Epithelial cell of proximal tubule (primary cell): ENCODE data around the gene TMPRSS6. TPM values are rescaled to one million over a fixed set of nuclear protein-coding genes. Genes with fewer than 3 reads are reported as not detected.

ENCODE experiments used
- DNase-seq: peaks from one replicate; pipeline ENCODE4 v3.0.0-alpha.2; 2011; ENCODE audit warnings: low read depth
- H3K4me3 ChIP-seq: 2 replicates; pipeline ENCODE4 v1.5.1; 2011; ENCODE audit warnings: low read depth, mild to moderate bottlenecking, low read length
- CTCF ChIP-seq: conservative IDR thresholded peaks from 2 replicates; pipeline ENCODE4 v1.5.1; 2012; ENCODE audit warnings: low read depth, mild to moderate bottlenecking, low read length
- total RNA-seq: library from RNA; depleted of rRNA; stranded (reverse); fragments of >200 nt; gene quantifications from 2 replicates; pipeline ENCODE4 v1.2.3, GENCODE V29; 2015

TMPRSS6 gene
- total RNA-seq, 1 donor from 2014 or later = not detected

GRCh38 chr22:37133304-37134018, 23.9 kb upstream of the TMPRSS6 start:
- no peak for TF ChIP-seq CTCF
- no peak overlapping the region for H3K4me3 ChIP-seq
- DNase-seq = no peak

- no peak for DNase-seq
- no peak for TF ChIP-seq CTCF
- no peak overlapping the region for H3K4me3 ChIP-seq
Measured at GRCh38 chr22:37132773-37133172, 23.3 kb upstream of the TMPRSS6 start.

GRCh38 chr22:37129866-37130441, 20.4 kb upstream of the TMPRSS6 start:
- no peak overlapping the region for H3K4me3 ChIP-seq
- DNase-seq = no peak
- no peak for TF ChIP-seq CTCF

GRCh38 chr22:37128555-37129281, 19.2 kb upstream of the TMPRSS6 start:
- no peak for DNase-seq
- H3K4me3 ChIP-seq = no peak overlapping the region
- TF ChIP-seq CTCF = no peak

GRCh38 chr22:37127350-37127878, 17.9 kb upstream of the TMPRSS6 start:
- no peak for TF ChIP-seq CTCF
- no peak overlapping the region for H3K4me3 ChIP-seq
- DNase-seq = no peak

GRCh38 chr22:37126882-37127281, 17.4 kb upstream of the TMPRSS6 start:
- TF ChIP-seq CTCF = peak; percentile 38
- DNase-seq = no peak
- no peak overlapping the region for H3K4me3 ChIP-seq
